Thyroid gland (tissue), 4 donors: Measurements from ENCODE around the gene ABCF1. TPM values are rescaled to one million over a fixed set of nuclear protein-coding genes. Genes with fewer than 3 reads are reported as not detected.
A peak's percentile ranks its signal among the peaks of the same experiment; 100 is the strongest.

Source experiments
- DNase-seq, 2 donors: peaks; one replicate each; pipeline ENCODE4 v3.0.0-alpha.2; 2019
- H3K27ac ChIP-seq, 3 donors: fragments of 200-600 bp; sonication (generic); 1 replicate in 2 of 3; 2 replicates in 1 of 3; pipeline ENCODE4 v1.5.1; 2016 to 2019; ENCODE audit warnings: mild to moderate bottlenecking in 1 of 3, moderate library complexity in 1 of 3
- H3K27me3 ChIP-seq: fragments of 200-600 bp; sonication (generic); one replicate; pipeline ENCODE4 v1.5.1; 2019
- H3K36me3 ChIP-seq, 2 donors: fragments of 200-600 bp; sonication (generic); one replicate each; pipeline ENCODE4 v1.5.1; 2016 to 2019
- H3K4me1 ChIP-seq, 2 donors: fragments of 200-600 bp; sonication (generic); one replicate each; pipeline ENCODE4 v1.5.1; 2017 to 2019
- H3K4me3 ChIP-seq, 3 donors: fragments of 200-600 bp; sonication (generic); replicated peaks in 1 of 3; 1 replicate in 2 of 3; 2 replicates in 1 of 3; pipeline ENCODE4 v1.5.1; 2016; ENCODE audit warnings: mild to moderate bottlenecking in 1 of 3
- H3K9me3 ChIP-seq: fragments of 200-600 bp; sonication (generic); one replicate; pipeline ENCODE4 v1.5.1; 2017
- POLR2A ChIP-seq, 2 donors: fragments of 450-650 bp; IDR thresholded peaks; one replicate each; pipeline ENCODE4 v1.6.1; 2017; ENCODE audit warnings: antibody characterized with exemption in 2 of 2, mild to moderate bottlenecking in 2 of 2, moderate library complexity in 1 of 2
- WGBS, 2 donors: methylation state at CpG; one replicate each; pipeline ENCODE4 v1.1.5; 2017; 5-methylcytosine and 5-hydroxymethylcytosine counted together
- intact Hi-C: fragments of 100-400 bp; cut with DNase I; formaldehyde crosslinking; loops from one replicate; pipeline ENCODE4 v1.15.1; 2023
- total RNA-seq, 4 donors: library from RNA; depleted of rRNA; stranded (reverse); fragments of >200 nt; gene quantifications; one replicate each; pipeline ENCODE4 v1.2.3, GENCODE V29; 2016
- TF ChIP-seq, protein P1 (sequence below), 6 experiments: fragments of 200-600 bp in 3 of 6; fragments of 450-650 bp in 3 of 6; sonication (generic) in 3 of 6; IDR thresholded peaks; one replicate each; pipeline ENCODE4 v1.5.1; 2016 to 2019; ENCODE audit warnings: antibody characterized with exemption in 6 of 6, mild to moderate bottlenecking in 2 of 6, inconsistent platforms in 1 of 6, moderate library complexity in 1 of 6

Gene ABCF1
- total RNA-seq, 4 donors from 2014 or later = 41.4 to 47.1 (median 43.5) TPM

DNA sequence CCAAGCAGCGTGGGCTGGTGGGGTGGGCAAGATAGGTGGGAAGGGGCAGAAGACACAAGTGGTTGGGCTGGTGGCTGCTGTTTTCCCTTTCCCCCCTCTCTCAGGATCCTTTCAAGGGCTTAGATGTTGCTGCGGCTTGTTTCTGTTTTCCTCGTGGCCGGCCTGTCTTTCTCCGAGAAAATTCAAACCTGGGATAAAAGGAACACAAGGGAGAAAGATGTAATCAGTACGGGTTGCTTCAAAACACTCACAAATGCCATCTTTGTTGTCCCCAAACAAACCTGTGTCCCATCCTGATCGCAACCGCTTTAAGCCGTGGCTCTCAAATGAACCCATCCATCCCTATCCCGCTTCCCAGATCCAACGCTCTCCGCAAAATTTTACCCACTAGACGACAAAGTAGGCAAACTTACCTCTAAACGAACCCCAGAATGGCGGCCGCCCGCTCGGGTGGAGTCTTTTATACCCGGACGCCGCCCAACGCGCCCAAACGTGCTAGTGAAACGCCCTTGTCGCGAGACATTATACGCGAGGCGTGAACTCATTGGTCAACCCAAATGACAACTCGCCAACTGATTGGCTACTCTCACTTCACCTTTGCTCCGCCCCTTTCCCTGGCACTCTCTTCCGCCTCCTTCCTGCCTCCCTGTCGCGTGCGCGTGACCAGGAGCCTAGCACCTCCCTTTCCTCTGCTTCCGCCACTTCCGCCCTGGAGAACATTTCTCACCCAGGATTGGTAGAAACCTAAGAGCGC, 45.7 kb downstream of the ABCF1 start, which contains the start of gene PPP1R10:
Gene PPP1R10 (minus strand): TSS at position 433 of the 754 bp plus-strand sequence. CDS start 7,299 bp downstream, outside the sequence.
- H3K27me3 ChIP-seq = no peaks in the 10 kb centered on the region
- peak; percentile 99 to 100 for TF ChIP-seq POLR2A (IDR thresholded peaks at IDR 0.05)
- TF ChIP-seq, protein P1, sequence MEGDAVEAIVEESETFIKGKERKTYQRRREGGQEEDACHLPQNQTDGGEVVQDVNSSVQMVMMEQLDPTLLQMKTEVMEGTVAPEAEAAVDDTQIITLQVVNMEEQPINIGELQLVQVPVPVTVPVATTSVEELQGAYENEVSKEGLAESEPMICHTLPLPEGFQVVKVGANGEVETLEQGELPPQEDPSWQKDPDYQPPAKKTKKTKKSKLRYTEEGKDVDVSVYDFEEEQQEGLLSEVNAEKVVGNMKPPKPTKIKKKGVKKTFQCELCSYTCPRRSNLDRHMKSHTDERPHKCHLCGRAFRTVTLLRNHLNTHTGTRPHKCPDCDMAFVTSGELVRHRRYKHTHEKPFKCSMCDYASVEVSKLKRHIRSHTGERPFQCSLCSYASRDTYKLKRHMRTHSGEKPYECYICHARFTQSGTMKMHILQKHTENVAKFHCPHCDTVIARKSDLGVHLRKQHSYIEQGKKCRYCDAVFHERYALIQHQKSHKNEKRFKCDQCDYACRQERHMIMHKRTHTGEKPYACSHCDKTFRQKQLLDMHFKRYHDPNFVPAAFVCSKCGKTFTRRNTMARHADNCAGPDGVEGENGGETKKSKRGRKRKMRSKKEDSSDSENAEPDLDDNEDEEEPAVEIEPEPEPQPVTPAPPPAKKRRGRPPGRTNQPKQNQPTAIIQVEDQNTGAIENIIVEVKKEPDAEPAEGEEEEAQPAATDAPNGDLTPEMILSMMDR (IDR thresholded peaks at IDR 0.05) = no peak
- peak; percentile 99 for DNase-seq

GRCh38 chr6:30617565-30618269, 46.5 kb downstream of the ABCF1 start, which contains the start of gene MRPS18B:
MRPS18B (plus strand) TSS chr6:30617840; CDS start chr6:30617866, 26 bp downstream.
- Histone ChIP-seq H3K4me3 (peak within 1 kb of the TSS; percentile 74 to 88 (median 87)), H3K27me3 (no peaks in the 10 kb centered on the region), H3K36me3 (peaks cover 35 to 37% of the 10 kb centered on the region in 2 donors), H3K27ac (peak within 1 kb of the TSS; percentile 97 to 100 (median 98)), H3K4me1 (peaks cover 30 to 32% of the 10 kb centered on the region in 2 donors), H3K9me3 (no peaks in the 10 kb centered on the region)
- TF ChIP-seq, protein P1 (IDR thresholded peaks at IDR 0.05) = no peak
- TF ChIP-seq POLR2A (IDR thresholded peaks at IDR 0.05) = peak; percentile 19 to 84
- intact Hi-C loops = no loop called here
- WGBS, 2 donors = 0 to 1% methylated on average over 34 of the region's 34 CpGs
- DNase-seq = peak; percentile 98 to 99

More for the DNA sequence above, 45.7 kb downstream of the ABCF1 start, which contains the start of gene PPP1R10:
- Histone ChIP-seq H3K27ac (peak within 1 kb of the TSS; percentile 97 to 100 (median 98)), H3K36me3 (peaks cover 32 to 35% of the 10 kb centered on the region in 2 donors), H3K4me1 (peaks cover 35 to 36% of the 10 kb centered on the region in 2 donors), H3K4me3 (peak within 1 kb of the TSS; percentile 74 to 88 (median 87)), H3K9me3 (no peaks in the 10 kb centered on the region)
- intact Hi-C loops = no loop called here
- 0% methylated on average over 40 of the region's 40 CpGs for WGBS, 2 donors

GRCh38 chr6:30618270-30618797, 47.1 kb downstream of the ABCF1 start:
- H3K27me3 ChIP-seq = no peaks in the 10 kb centered on the region
- H3K4me1 ChIP-seq = peaks cover 23 to 26% of the 10 kb centered on the region in 2 donors
- intact Hi-C loops = no loop called here
- H3K4me3 ChIP-seq = peak overlapping the region; percentile 48 to 57 (median 52)
- 10 to 12% methylated on average over 8 of the region's 8 CpGs for WGBS, 2 donors
- no peaks in the 10 kb centered on the region for H3K9me3 ChIP-seq
- no peak for DNase-seq
- TF ChIP-seq POLR2A (IDR thresholded peaks at IDR 0.05) = no peak
- peak overlapping the region; percentile 91 to 98 (median 93) for H3K27ac ChIP-seq
- H3K36me3 ChIP-seq = peaks cover 37 to 40% of the 10 kb centered on the region in 2 donors

DNA sequence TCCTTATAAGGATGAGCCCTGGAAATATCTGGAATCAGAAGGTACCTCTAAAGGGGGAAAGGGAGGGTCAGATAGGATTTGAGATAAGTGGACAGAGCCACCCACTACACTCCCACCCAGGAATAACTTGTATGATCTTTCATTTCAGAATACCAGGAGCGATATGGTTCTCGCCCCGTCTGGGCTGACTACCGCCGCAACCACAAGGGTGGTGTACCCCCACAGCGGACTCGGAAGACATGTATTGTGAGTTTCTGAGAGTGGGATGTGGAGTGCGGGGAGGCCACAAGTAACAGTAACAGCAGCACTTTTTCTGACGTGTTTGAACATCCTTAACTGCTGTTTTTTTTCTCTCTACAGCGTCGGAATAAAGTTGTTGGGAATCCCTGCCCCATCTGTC, 48.3 kb downstream of the ABCF1 start:
- Histone ChIP-seq H3K27me3 (no peaks in the 10 kb centered on the region), H3K27ac (no peak overlapping the region), H3K4me3 (no peak overlapping the region), H3K36me3 (peaks cover 47 to 52% of the 10 kb centered on the region in 2 donors), H3K9me3 (no peaks in the 10 kb centered on the region), H3K4me1 (peaks cover 11 to 14% of the 10 kb centered on the region in 2 donors)
- intact Hi-C loops = no loop called here
- 95% methylated on average over 11 of the region's 11 CpGs for WGBS, 2 donors
- TF ChIP-seq POLR2A (IDR thresholded peaks at IDR 0.05) = no peak
- TF ChIP-seq, protein P1 (IDR thresholded peaks at IDR 0.05) = no peak
- no peak for DNase-seq

GRCh38 chr6:30625511-30625910, 54.3 kb downstream of the ABCF1 start:
- H3K4me3 ChIP-seq = no peak overlapping the region
- DNase-seq = no peak
- intact Hi-C loops = no loop called here
- WGBS, 2 donors = 93 to 100% methylated on average over 8 of the region's 8 CpGs
- peaks cover 42 to 46% of the 10 kb centered on the region in 2 donors for H3K36me3 ChIP-seq
- no peak for TF ChIP-seq POLR2A (IDR thresholded peaks at IDR 0.05)
- TF ChIP-seq, protein P1 (IDR thresholded peaks at IDR 0.05) = no peak
- no peaks in the 10 kb centered on the region for H3K27me3 ChIP-seq
- H3K9me3 ChIP-seq = no peaks in the 10 kb centered on the region
- peaks cover 5 to 9% of the 10 kb centered on the region in 2 donors for H3K4me1 ChIP-seq
- no peak overlapping the region for H3K27ac ChIP-seq
